Stomach (tissue), 4 donors: ENCODE results near the gene NAIF1.

ENCODE experiments used
- CTCF ChIP-seq, 7 experiments: fragments of 450-650 bp in 4 of 7; fragments of 200-600 bp in 3 of 7; sonication (generic) in 3 of 7; IDR thresholded peaks; one replicate each; pipeline ENCODE4 v1.5.1; 2016 to 2019; ENCODE audit warnings: antibody characterized with exemption in 7 of 7, control low read depth in 2 of 7, mild to moderate bottlenecking in 1 of 7
- EP300 ChIP-seq: sonication (generic); formaldehyde crosslinking; IDR thresholded peaks from one replicate; pipeline ENCODE4 v1.6.1; 2017; ENCODE audit warnings: antibody characterized with exemption
- POLR2A ChIP-seq, 4 donors: fragments of 450-650 bp; IDR thresholded peaks; one replicate each; pipeline ENCODE4 v1.6.1; 2016; ENCODE audit warnings: antibody characterized with exemption in 4 of 4, control low read depth in 2 of 4, mild to moderate bottlenecking in 1 of 4, moderate library complexity in 1 of 4
- POLR2AphosphoS5 ChIP-seq, 3 donors: sonication (generic); formaldehyde crosslinking; IDR thresholded peaks; one replicate each; pipeline ENCODE4 v1.6.1; 2016; ENCODE audit warnings: antibody characterized with exemption in 3 of 3

GRCh38 chr9:128078504-128079434 is 11.6 kb upstream of the NAIF1 start:
- TF ChIP-seq CTCF (IDR thresholded peaks at IDR 0.05) = no peak
- TF ChIP-seq POLR2AphosphoS5 (IDR thresholded peaks at IDR 0.05) = peak in 2 of 3 donors; percentile 14 to 60
- TF ChIP-seq POLR2A (IDR thresholded peaks at IDR 0.05) = no peak
- no peak for TF ChIP-seq EP300
